Measurements from ENCODE around the gene CACNA2D1. TPM values are rescaled to one million over a fixed set of nuclear protein-coding genes. Genes with fewer than 3 reads are reported as not detected.

The CACNA2D1 gene
- total and polyA plus RNA-seq, 9 of the 15 experiments (the other 6 are each of a cell fraction or from before 2014, with no cell fraction given) = 0.49 TPM; not detected in 8

GRCh38 chr7:82445271-82445670 lies 1.7 kb upstream of the CACNA2D1 start:
- Histone ChIP-seq H3K27ac (ENCODE audit: extremely low read depth, low read depth, low read length) (no peak overlapping the region), H4K20me1 (replicated peaks; ENCODE audit: control insufficient read depth, insufficient read depth, low read length) (no peaks in the 10 kb centered on the region), H3K9me1 (ENCODE audit: control insufficient read depth, insufficient read depth, low read length) (no peaks in the 10 kb centered on the region), H3K9ac (ENCODE audit: insufficient read depth in 1 of 2, low read depth in 2 of 2, low read length in 2 of 2) (no peak overlapping the region), H3K9me3 (replicated peaks; ENCODE audit: control insufficient read depth, insufficient read depth, low read depth, low read length) (no peaks in the 10 kb centered on the region), H3K4me3 (no peak overlapping the region), H3K4me2 (ENCODE audit: insufficient read depth, low read length) (no peak overlapping the region), H3K79me2 (ENCODE audit: control insufficient read depth, insufficient read depth, low read length) (no peaks in the 10 kb centered on the region), H3K36me3 (ENCODE audit: control insufficient read depth, insufficient read depth, low read length) (no peaks in the 10 kb centered on the region), H3K27me3 (ENCODE audit: control insufficient read depth in 2 of 2, insufficient read depth in 2 of 2, low read length in 2 of 2) (no peaks in the 10 kb centered on the region), H3K4me1 (replicated peaks in 1 of 2; ENCODE audit: control insufficient read depth in 2 of 2, insufficient read depth in 2 of 2, low read length in 2 of 2) (no peaks in the 10 kb centered on the region), H2AFZ (ENCODE audit: low read depth, low read length) (no peak overlapping the region)
- intact Hi-C loops (cut with micrococcal nuclease) (no loop called here), in situ Hi-C loops (cut with MboI) (no loop called here)
- POLR2A ChIA-PET = no interaction called here
- ATAC-seq = no peak
- TF ChIP-seq ZNF586 (CRISPR knock-in tag; conservative IDR thresholded peaks at IDR 0.05) (no peak), POLR3G (IDR thresholded peaks at IDR 0.05; ENCODE audit: extremely low read depth, insufficient read length, insufficient replicate concordance) (no peak), SMARCA5 (IDR thresholded peaks at IDR 0.05) (no peak), ZNF584 (CRISPR knock-in tag; IDR thresholded peaks at IDR 0.05; ENCODE audit: low read depth) (no peak), GATAD2A (IDR thresholded peaks at IDR 0.05) (no peak), SOX6 (IDR thresholded peaks at IDR 0.05) (no peak), SRSF9 (IDR thresholded peaks at IDR 0.05; ENCODE audit: borderline replicate concordance, low read depth, low read length) (no peak), CLOCK (CRISPR knock-in tag; IDR thresholded peaks at IDR 0.05; ENCODE audit: borderline replicate concordance) (no peak)
- TF ChIP-seq, protein P1, sequence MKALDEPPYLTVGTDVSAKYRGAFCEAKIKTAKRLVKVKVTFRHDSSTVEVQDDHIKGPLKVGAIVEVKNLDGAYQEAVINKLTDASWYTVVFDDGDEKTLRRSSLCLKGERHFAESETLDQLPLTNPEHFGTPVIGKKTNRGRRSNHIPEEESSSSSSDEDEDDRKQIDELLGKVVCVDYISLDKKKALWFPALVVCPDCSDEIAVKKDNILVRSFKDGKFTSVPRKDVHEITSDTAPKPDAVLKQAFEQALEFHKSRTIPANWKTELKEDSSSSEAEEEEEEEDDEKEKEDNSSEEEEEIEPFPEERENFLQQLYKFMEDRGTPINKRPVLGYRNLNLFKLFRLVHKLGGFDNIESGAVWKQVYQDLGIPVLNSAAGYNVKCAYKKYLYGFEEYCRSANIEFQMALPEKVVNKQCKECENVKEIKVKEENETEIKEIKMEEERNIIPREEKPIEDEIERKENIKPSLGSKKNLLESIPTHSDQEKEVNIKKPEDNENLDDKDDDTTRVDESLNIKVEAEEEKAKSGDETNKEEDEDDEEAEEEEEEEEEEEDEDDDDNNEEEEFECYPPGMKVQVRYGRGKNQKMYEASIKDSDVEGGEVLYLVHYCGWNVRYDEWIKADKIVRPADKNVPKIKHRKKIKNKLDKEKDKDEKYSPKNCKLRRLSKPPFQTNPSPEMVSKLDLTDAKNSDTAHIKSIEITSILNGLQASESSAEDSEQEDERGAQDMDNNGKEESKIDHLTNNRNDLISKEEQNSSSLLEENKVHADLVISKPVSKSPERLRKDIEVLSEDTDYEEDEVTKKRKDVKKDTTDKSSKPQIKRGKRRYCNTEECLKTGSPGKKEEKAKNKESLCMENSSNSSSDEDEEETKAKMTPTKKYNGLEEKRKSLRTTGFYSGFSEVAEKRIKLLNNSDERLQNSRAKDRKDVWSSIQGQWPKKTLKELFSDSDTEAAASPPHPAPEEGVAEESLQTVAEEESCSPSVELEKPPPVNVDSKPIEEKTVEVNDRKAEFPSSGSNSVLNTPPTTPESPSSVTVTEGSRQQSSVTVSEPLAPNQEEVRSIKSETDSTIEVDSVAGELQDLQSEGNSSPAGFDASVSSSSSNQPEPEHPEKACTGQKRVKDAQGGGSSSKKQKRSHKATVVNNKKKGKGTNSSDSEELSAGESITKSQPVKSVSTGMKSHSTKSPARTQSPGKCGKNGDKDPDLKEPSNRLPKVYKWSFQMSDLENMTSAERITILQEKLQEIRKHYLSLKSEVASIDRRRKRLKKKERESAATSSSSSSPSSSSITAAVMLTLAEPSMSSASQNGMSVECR (CRISPR knock-in tag; IDR thresholded peaks at IDR 0.05) = no peak
- no TSS peak for BruUV-seq (replicated peaks)
- FAIRE-seq = no peak
- 0% methylated on average over 3 of the region's 3 CpGs for WGBS (ENCODE audit: insufficient coverage, low coverage, missing lambda C conversion rate)
- DNase-seq (ENCODE audit: extremely low read depth in 1 of 4, low spot score in 3 of 4) = no peak
- CTCF ChIA-PET (ENCODE audit: low intra/inter-chr PET ratio) = no interaction called here

All from K562 (cell line).